Breast epithelium (tissue), 4 donors: ENCODE results near the gene VCL. TPM values are rescaled to one million over a fixed set of nuclear protein-coding genes. Genes with fewer than 3 reads are reported as not detected.
"Not testable (repeated sequence)": the region's sequence is repeated elsewhere in the genome, so short reads cannot be mapped to it uniquely, and the experiment has no call there.

Experiments used
- DNase-seq, 2 donors: peaks; one replicate each; pipeline ENCODE4 v3.0.0-alpha.2; 2019; ENCODE audit warnings: low spot score in 2 of 2
- H3K27ac ChIP-seq, 2 donors: fragments of 200-600 bp; sonication (generic) in 1 of 2; one replicate each; pipeline ENCODE4 v1.5.1; 2016 to 2019; ENCODE audit warnings: mild to moderate bottlenecking in 1 of 2
- H3K27me3 ChIP-seq, 2 donors: fragments of 200-600 bp; sonication (generic) in 1 of 2; one replicate each; pipeline versions ENCODE4 v1.5.1 to v1.6.0; 2017 to 2019; ENCODE audit warnings: control low read depth in 1 of 2, mild to moderate bottlenecking in 1 of 2
- H3K36me3 ChIP-seq: fragments of 200-600 bp; one replicate; pipeline ENCODE4 v1.5.1; 2019
- H3K4me1 ChIP-seq, 2 donors: fragments of 200-600 bp; sonication (generic); one replicate each; pipeline ENCODE4 v1.5.1; 2016 to 2019; ENCODE audit warnings: control low read depth in 1 of 2
- H3K4me3 ChIP-seq, 3 donors: fragments of 200-600 bp; sonication (generic); 1 replicate in 2 of 3; 2 replicates in 1 of 3; pipeline ENCODE4 v1.5.1; 2016 to 2019; ENCODE audit warnings: mild to moderate bottlenecking in 3 of 3, moderate library complexity in 2 of 3
- H3K9me3 ChIP-seq, 2 donors: fragments of 200-600 bp; sonication (generic) in 1 of 2; one replicate each; pipeline ENCODE4 v1.5.1; 2016 to 2019; ENCODE audit warnings: control low read depth in 1 of 2
- POLR2A ChIP-seq: fragments of 450-650 bp; IDR thresholded peaks from one replicate; pipeline ENCODE4 v1.6.1; 2016; ENCODE audit warnings: antibody characterized with exemption, mild to moderate bottlenecking, moderate library complexity
- POLR2AphosphoS5 ChIP-seq, 3 donors: sonication (generic); formaldehyde crosslinking; IDR thresholded peaks; one replicate each; pipeline ENCODE4 v1.6.1; 2017; ENCODE audit warnings: antibody characterized with exemption in 3 of 3
- intact Hi-C: fragments of 100-400 bp; cut with DNase I; formaldehyde crosslinking; loops from one replicate; pipeline ENCODE4 v1.15.1; 2023; ENCODE audit warnings: low total_unique reads
- total RNA-seq, 3 donors: library from RNA; depleted of rRNA; stranded (reverse); fragments of >200 nt; gene quantifications; one replicate each; pipeline ENCODE4 v1.1.0, GENCODE V29; 2016
- TF ChIP-seq, protein P1 (sequence below), 3 donors: fragments of 450-650 bp; IDR thresholded peaks; one replicate each; pipeline ENCODE4 v1.5.1; 2016 to 2017; ENCODE audit warnings: antibody characterized with exemption in 3 of 3, mild to moderate bottlenecking in 3 of 3, moderate library complexity in 3 of 3

Gene VCL
- total RNA-seq, 3 donors from 2014 or later: 73.1 to 95.0 (median 77.6) TPM

DNA sequence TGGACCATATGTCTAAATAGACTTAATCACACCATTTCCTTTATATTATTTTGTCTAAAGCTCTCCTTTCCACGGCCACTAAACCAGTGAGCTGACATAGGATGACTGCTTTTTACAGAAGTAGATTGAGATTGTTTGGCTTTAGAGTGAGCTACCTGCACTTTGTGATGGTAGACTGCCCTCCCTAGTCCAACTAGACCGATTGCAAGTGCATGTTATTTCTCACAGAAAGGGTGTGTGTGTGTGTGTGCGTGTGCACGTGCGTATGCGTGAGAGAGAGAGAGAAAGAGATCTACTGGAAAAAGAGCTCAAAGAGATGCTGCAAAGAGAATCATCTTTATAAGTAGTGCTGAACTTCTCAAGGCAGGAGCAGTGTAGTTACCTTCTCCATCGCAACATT lies 60.7 kb downstream of the VCL start:
- no peak for DNase-seq
- no peaks in the 10 kb centered on the region for H3K4me1 ChIP-seq
- H3K36me3 ChIP-seq: no peaks in the 10 kb centered on the region
- H3K27me3 ChIP-seq: no peaks in the 10 kb centered on the region
- no peak overlapping the region for H3K4me3 ChIP-seq
- H3K9me3 ChIP-seq: peaks cover 0 to 5% of the 10 kb centered on the region in 2 donors
- TF ChIP-seq POLR2A (no peak), POLR2AphosphoS5 (IDR thresholded peaks at IDR 0.05) (no peak)
- TF ChIP-seq, protein P1, sequence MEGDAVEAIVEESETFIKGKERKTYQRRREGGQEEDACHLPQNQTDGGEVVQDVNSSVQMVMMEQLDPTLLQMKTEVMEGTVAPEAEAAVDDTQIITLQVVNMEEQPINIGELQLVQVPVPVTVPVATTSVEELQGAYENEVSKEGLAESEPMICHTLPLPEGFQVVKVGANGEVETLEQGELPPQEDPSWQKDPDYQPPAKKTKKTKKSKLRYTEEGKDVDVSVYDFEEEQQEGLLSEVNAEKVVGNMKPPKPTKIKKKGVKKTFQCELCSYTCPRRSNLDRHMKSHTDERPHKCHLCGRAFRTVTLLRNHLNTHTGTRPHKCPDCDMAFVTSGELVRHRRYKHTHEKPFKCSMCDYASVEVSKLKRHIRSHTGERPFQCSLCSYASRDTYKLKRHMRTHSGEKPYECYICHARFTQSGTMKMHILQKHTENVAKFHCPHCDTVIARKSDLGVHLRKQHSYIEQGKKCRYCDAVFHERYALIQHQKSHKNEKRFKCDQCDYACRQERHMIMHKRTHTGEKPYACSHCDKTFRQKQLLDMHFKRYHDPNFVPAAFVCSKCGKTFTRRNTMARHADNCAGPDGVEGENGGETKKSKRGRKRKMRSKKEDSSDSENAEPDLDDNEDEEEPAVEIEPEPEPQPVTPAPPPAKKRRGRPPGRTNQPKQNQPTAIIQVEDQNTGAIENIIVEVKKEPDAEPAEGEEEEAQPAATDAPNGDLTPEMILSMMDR (IDR thresholded peaks at IDR 0.05): no peak
- intact Hi-C loops: no loop called here
- no peak overlapping the region for H3K27ac ChIP-seq

GRCh38 chr10:74061104-74061503 lies 63.2 kb downstream of the VCL start:
- no peaks in the 10 kb centered on the region for H3K4me1 ChIP-seq
- TF ChIP-seq, protein P1 (IDR thresholded peaks at IDR 0.05): no peak
- TF ChIP-seq POLR2A (no peak), POLR2AphosphoS5 (IDR thresholded peaks at IDR 0.05) (no peak)

GRCh38 chr10:74061978-74062377 lies 64.1 kb downstream of the VCL start:
- intact Hi-C loops, H3K4me3 ChIP-seq, DNase-seq, H3K9me3 ChIP-seq, H3K36me3 ChIP-seq, H3K27me3 ChIP-seq, H3K4me1 ChIP-seq, H3K27ac ChIP-seq: not testable (repeated sequence)

More at GRCh38 chr10:74061104-74061503, 63.2 kb downstream of the VCL start:
- H3K27me3 ChIP-seq: no peaks in the 10 kb centered on the region
- H3K27ac ChIP-seq: no peak overlapping the region
- no peaks in the 10 kb centered on the region for H3K36me3 ChIP-seq
- peaks cover 0 to 5% of the 10 kb centered on the region in 2 donors for H3K9me3 ChIP-seq
- no peak for DNase-seq
- intact Hi-C loops: no loop called here
- no peak overlapping the region for H3K4me3 ChIP-seq

DNA sequence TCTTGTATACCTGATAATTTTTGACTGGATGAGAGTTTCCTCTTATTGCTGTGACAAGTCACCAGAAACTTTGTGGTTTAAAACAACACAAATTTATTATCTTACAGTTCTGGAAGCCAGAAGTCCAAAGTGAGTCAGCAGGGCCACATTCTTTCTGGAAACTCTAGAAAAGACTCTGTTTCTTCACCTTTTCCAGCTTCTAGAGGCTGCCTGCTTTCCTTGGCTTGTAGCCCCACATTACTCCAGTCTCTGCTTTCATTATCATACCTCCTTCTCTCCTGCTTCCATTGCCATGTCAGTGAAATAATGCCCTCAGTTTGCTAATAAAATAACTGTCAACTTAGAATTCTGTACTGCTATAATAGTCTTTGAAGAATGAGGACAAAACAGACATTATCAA lies 65.3 kb downstream of the VCL start:
- TF ChIP-seq, protein P1 (IDR thresholded peaks at IDR 0.05): no peak
- TF ChIP-seq POLR2A (no peak), POLR2AphosphoS5 (IDR thresholded peaks at IDR 0.05) (no peak)
- Histone ChIP-seq H3K4me1 (no peaks in the 10 kb centered on the region), H3K9me3 (peaks cover 0 to 5% of the 10 kb centered on the region in 2 donors), H3K36me3 (no peaks in the 10 kb centered on the region), H3K27me3 (no peaks in the 10 kb centered on the region), H3K4me3 (no peak overlapping the region), H3K27ac (no peak overlapping the region)
- intact Hi-C loops: no loop called here
- no peak for DNase-seq

GRCh38 chr10:74067373-74068352 lies 69.7 kb downstream of the VCL start:
- Histone ChIP-seq H3K27ac (no peak overlapping the region), H3K4me1 (no peaks in the 10 kb centered on the region), H3K36me3 (no peaks in the 10 kb centered on the region), H3K9me3 (peaks cover 0 to 5% of the 10 kb centered on the region in 2 donors), H3K27me3 (no peaks in the 10 kb centered on the region), H3K4me3 (no peak overlapping the region)
- intact Hi-C loops: no loop called here
- TF ChIP-seq POLR2AphosphoS5 (IDR thresholded peaks at IDR 0.05) (no peak), POLR2A (no peak)
- TF ChIP-seq, protein P1 (IDR thresholded peaks at IDR 0.05): no peak
- DNase-seq: no peak
